Right lobe of liver (tissue), 6 donors: ENCODE measurements around the gene TMEM120B. TPM values are rescaled to one million over a fixed set of nuclear protein-coding genes. Genes with fewer than 3 reads are reported as not detected.
A peak's percentile ranks its signal among the peaks of the same experiment; 100 is the strongest.

Experiments
- ATAC-seq, 4 donors: fragments of 200-7000 bp; cut with Tn5 transposase; one replicate each; pipeline ENCODE4 v1.9.1; 2020; ENCODE audit warnings: mild to moderate bottlenecking in 4 of 4, moderate library complexity in 4 of 4
- DNase-seq, 3 donors: peaks; one replicate each; pipeline ENCODE4 v3.0.0-alpha.2; 2020
- H3K27ac ChIP-seq, 3 donors: fragments of 200-600 bp; one replicate each; pipeline ENCODE4 v1.8.0; 2022
- H3K27me3 ChIP-seq, 2 donors: fragments of 200-600 bp; one replicate each; pipeline ENCODE4 v1.8.0; 2022
- H3K36me3 ChIP-seq, 4 donors: fragments of 200-600 bp; sonication (generic) in 1 of 4; one replicate each; pipeline versions ENCODE4 v1.5.1 to v1.8.0; 2017 to 2022; ENCODE audit warnings: control low read depth in 1 of 4
- H3K4me1 ChIP-seq, 4 donors: fragments of 200-600 bp; sonication (generic) in 1 of 4; one replicate each; pipeline versions ENCODE4 v1.5.1 to v1.8.0; 2017 to 2022; ENCODE audit warnings: control low read depth in 1 of 4
- H3K4me3 ChIP-seq, 3 donors: fragments of 200-600 bp; one replicate each; pipeline ENCODE4 v1.8.0; 2022
- H3K9me3 ChIP-seq, 4 donors: fragments of 200-600 bp; sonication (generic) in 1 of 4; one replicate each; pipeline versions ENCODE4 v1.5.1 to v1.8.0; 2017 to 2022; ENCODE audit warnings: control low read depth in 1 of 4
- POLR2A ChIP-seq: fragments of 450-650 bp; IDR thresholded peaks from one replicate; pipeline ENCODE4 v1.6.1; 2017; ENCODE audit warnings: antibody characterized with exemption, mild to moderate bottlenecking
- WGBS: methylation state at CpG from one replicate; pipeline ENCODE4 v1.1.6; 2018; ENCODE audit warnings: low coverage, low lambda C conversion rate; ENCODE audit not compliant: insufficient coverage; ENCODE audit errors: missing lambda C conversion rate; 5-methylcytosine and 5-hydroxymethylcytosine counted together
- intact Hi-C, 2 donors: fragments of 100-400 bp; cut with DNase I; formaldehyde crosslinking; loops; one replicate each; pipeline versions ENCODE4 v1.11.2 to v1.14.1; 2022
- total RNA-seq, 6 experiments: library from RNA; depleted of rRNA in 2 of 6; stranded (reverse); fragments of >200 nt in 2 of 6; fragmentation: NEBNext Ultra II Directional in 3 of 6; extraction: Animal tissue kit (Norgen Biotek cat#: 25700) in 3 of 6; gene quantifications; one replicate each; pipeline versions ENCODE4 v1.1.0 to v1.2.4, GENCODE V29; 2016 to 2023
- TF ChIP-seq, protein P1 (sequence below), 4 donors: fragments of 200-600 bp in 3 of 4; fragments of 450-650 bp in 1 of 4; IDR thresholded peaks; one replicate each; pipeline versions ENCODE4 v1.5.1 to v1.8.0; 2016 to 2022; ENCODE audit warnings: antibody characterized with exemption in 4 of 4, mild to moderate bottlenecking in 2 of 4
- donor health status: DM: no; HTN: yes; CAD: no.
- donor health status: DM: no; HTN: no; CAD: no.
- donor health status: DM: no; HTN: no; CAD: no.
- donor health status: DM: no; HTN: yes; CAD: no.
- donor health status: DM: no; HTN: yes; CAD: no.

The TMEM120B gene
- total RNA-seq, 6 experiments from 2014 or later, result 3.3 to 6.4 (median 4.7) TPM

GRCh38 chr12:121806546-121807423 lies 94.2 kb downstream of the TMEM120B start:
- H3K9me3 ChIP-seq, result no peaks in the 10 kb centered on the region
- 10% methylated on average over 16 of the region's 21 CpGs for WGBS
- peaks cover 0 to 35% (median 15%) of the 10 kb centered on the region in 4 donors for H3K4me1 ChIP-seq
- peaks cover 0 to 33% (median 18%) of the 10 kb centered on the region in 4 donors for H3K36me3 ChIP-seq
- DNase-seq (peak; percentile 47 to 87 (median 81)), ATAC-seq (peak; percentile 24 to 56 (median 48))
- H3K27me3 ChIP-seq, result no peaks in the 10 kb centered on the region
- TF ChIP-seq, protein P1, sequence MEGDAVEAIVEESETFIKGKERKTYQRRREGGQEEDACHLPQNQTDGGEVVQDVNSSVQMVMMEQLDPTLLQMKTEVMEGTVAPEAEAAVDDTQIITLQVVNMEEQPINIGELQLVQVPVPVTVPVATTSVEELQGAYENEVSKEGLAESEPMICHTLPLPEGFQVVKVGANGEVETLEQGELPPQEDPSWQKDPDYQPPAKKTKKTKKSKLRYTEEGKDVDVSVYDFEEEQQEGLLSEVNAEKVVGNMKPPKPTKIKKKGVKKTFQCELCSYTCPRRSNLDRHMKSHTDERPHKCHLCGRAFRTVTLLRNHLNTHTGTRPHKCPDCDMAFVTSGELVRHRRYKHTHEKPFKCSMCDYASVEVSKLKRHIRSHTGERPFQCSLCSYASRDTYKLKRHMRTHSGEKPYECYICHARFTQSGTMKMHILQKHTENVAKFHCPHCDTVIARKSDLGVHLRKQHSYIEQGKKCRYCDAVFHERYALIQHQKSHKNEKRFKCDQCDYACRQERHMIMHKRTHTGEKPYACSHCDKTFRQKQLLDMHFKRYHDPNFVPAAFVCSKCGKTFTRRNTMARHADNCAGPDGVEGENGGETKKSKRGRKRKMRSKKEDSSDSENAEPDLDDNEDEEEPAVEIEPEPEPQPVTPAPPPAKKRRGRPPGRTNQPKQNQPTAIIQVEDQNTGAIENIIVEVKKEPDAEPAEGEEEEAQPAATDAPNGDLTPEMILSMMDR (IDR thresholded peaks at IDR 0.05), result no peak
- TF ChIP-seq POLR2A, result peak; percentile 24
- intact Hi-C loops, result loop anchor here in 1 of 2 donors (10.0 kb wide), 1 partner anchor 78 kb away; the partner anchor contains the start of gene PSMD9
- H3K4me3 ChIP-seq, result peak overlapping the region; percentile 54 to 67 (median 65)
- H3K27ac ChIP-seq, result peak overlapping the region; percentile 40 to 100 (median 73)

GRCh38 chr12:121807642-121808347 lies 95.2 kb downstream of the TMEM120B start:
- Histone ChIP-seq H3K36me3 (peaks cover 0 to 33% (median 18%) of the 10 kb centered on the region in 4 donors), H3K27ac (peak overlapping the region in 1 of 3 donors; percentile 100), H3K9me3 (no peaks in the 10 kb centered on the region), H3K4me1 (peaks cover 0 to 43% (median 19%) of the 10 kb centered on the region in 4 donors), H3K27me3 (no peaks in the 10 kb centered on the region), H3K4me3 (peak overlapping the region in 2 of 3 donors; percentile 65 to 67)
- intact Hi-C loops, result loop anchor here in 1 of 2 donors (10.0 kb wide), 1 partner anchor 77 kb away; the partner anchor contains the start of gene PSMD9
- ATAC-seq, result no peak
- peak in 1 of 3 donors; percentile 19 for DNase-seq
- 40% methylated on average over 1 of the region's 14 CpGs for WGBS
- no peak for TF ChIP-seq POLR2A
- TF ChIP-seq, protein P1 (IDR thresholded peaks at IDR 0.05), result no peak

- TF ChIP-seq, protein P1 (IDR thresholded peaks at IDR 0.05), result no peak
- TF ChIP-seq POLR2A, result no peak
- Histone ChIP-seq H3K27me3 (no peaks in the 10 kb centered on the region), H3K27ac (peak overlapping the region in 1 of 3 donors; percentile 3), H3K9me3 (no peaks in the 10 kb centered on the region), H3K4me1 (peaks cover 0 to 51% (median 20%) of the 10 kb centered on the region in 4 donors), H3K36me3 (peaks cover 0 to 33% (median 18%) of the 10 kb centered on the region in 4 donors), H3K4me3 (no peak overlapping the region)
- DNase-seq (no peak), ATAC-seq (no peak)
- WGBS, result 55% methylated on average over 7 of the region's 8 CpGs
- intact Hi-C loops, result loop anchor here in 1 of 2 donors (10.0 kb wide), 1 partner anchor 76 kb away; the partner anchor contains the start of gene PSMD9
Measured at GRCh38 chr12:121808623-121809022, 96.1 kb downstream of the TMEM120B start.

GRCh38 chr12:121809712-121810116 lies 97.2 kb downstream of the TMEM120B start:
- Histone ChIP-seq H3K36me3 (peaks cover 0 to 34% (median 20%) of the 10 kb centered on the region in 4 donors), H3K27me3 (no peaks in the 10 kb centered on the region), H3K27ac (no peak overlapping the region), H3K4me3 (no peak overlapping the region), H3K4me1 (peaks cover 0 to 53% (median 20%) of the 10 kb centered on the region in 4 donors), H3K9me3 (no peaks in the 10 kb centered on the region)
- 81% methylated on average over 20 of the region's 27 CpGs for WGBS
- DNase-seq (peak in 2 of 3 donors; percentile 19 to 53), ATAC-seq (no peak)
- TF ChIP-seq, protein P1 (IDR thresholded peaks at IDR 0.05), result no peak
- TF ChIP-seq POLR2A, result no peak
- intact Hi-C loops, result loop anchor here (10.0 kb wide), 2 partner anchors 75 to 85 kb away; partner anchors contain the start of gene PSMD9 (in 1 of the 2)
